Endodermal cell (in vitro differentiated cells): Measurements from ENCODE around the gene TRPV2. TPM values are rescaled to one million over a fixed set of nuclear protein-coding genes. Genes with fewer than 3 reads are reported as not detected.

Source experiments
- DNase-seq: peaks from one replicate; pipeline ENCODE4 v3.0.0-alpha.2; 2017
- H3K27ac ChIP-seq: 2 replicates; pipeline ENCODE4 v1.5.1; 2013; ENCODE audit warnings: mild to moderate bottlenecking, low read depth, low read length, moderate library complexity
- H3K27me3 ChIP-seq: 2 replicates; pipeline ENCODE4 v1.6.1; 2013; ENCODE audit warnings: mild to moderate bottlenecking, low read length, moderate library complexity; ENCODE audit not compliant: insufficient read depth, control insufficient read depth, poor library complexity, severe bottlenecking
- H3K36me3 ChIP-seq: 2 replicates; pipeline ENCODE4 v1.7.0; 2013; ENCODE audit warnings: mild to moderate bottlenecking, low read length, moderate library complexity; ENCODE audit not compliant: control insufficient read depth, insufficient read depth
- H3K4me1 ChIP-seq: one replicate; pipeline ENCODE4 v1.7.0; 2013; ENCODE audit warnings: low read length; ENCODE audit not compliant: control insufficient read depth, insufficient read depth
- H3K4me3 ChIP-seq: 2 replicates; pipeline ENCODE4 v1.5.1; 2013; ENCODE audit warnings: mild to moderate bottlenecking, low read length, moderate library complexity
- H3K9ac ChIP-seq: 2 replicates; pipeline ENCODE4 v1.6.1; 2013; ENCODE audit warnings: mild to moderate bottlenecking, low read length, moderate library complexity; ENCODE audit not compliant: poor library complexity, severe bottlenecking; ENCODE audit errors: extremely low read depth
- H3K9me3 ChIP-seq: 2 replicates; pipeline ENCODE4 v1.6.1; 2013; ENCODE audit warnings: mild to moderate bottlenecking, low read length, moderate library complexity; ENCODE audit not compliant: control insufficient read depth
- H3K27ac Mint-ChIP-seq: 2 replicates; pipeline ENCODE4 v1.8.0; 2020; ENCODE audit warnings: mixed read lengths
- H3K27me3 Mint-ChIP-seq: 2 replicates; pipeline ENCODE4 v1.8.0; 2021; ENCODE audit warnings: mild to moderate bottlenecking, mixed read lengths; ENCODE audit not compliant: insufficient read depth
- H3K36me3 Mint-ChIP-seq: 2 replicates; pipeline ENCODE4 v1.8.0; 2020; ENCODE audit warnings: low read depth, mixed read lengths
- H3K4me1 Mint-ChIP-seq: 2 replicates; pipeline ENCODE4 v1.8.0; 2020; ENCODE audit warnings: mixed read lengths
- H3K4me3 Mint-ChIP-seq: 2 replicates; pipeline ENCODE4 v1.8.0; 2020; ENCODE audit warnings: mild to moderate bottlenecking, moderate library complexity, mixed read lengths
- H3K9me3 Mint-ChIP-seq: 2 replicates; pipeline ENCODE4 v1.8.0; 2020; ENCODE audit warnings: mild to moderate bottlenecking, mixed read lengths
- WGBS, 2 experiments: methylation state at CpG; one replicate each; pipeline versions ENCODE4 v1.1.5 to v1.1.7; 2013; ENCODE audit warnings: missing lambda C conversion rate in 2 of 2, mixed read lengths in 1 of 2; ENCODE audit not compliant: insufficient coverage in 1 of 2, insufficient read length in 1 of 2; 5-methylcytosine and 5-hydroxymethylcytosine counted together
- total RNA-seq, 2 donors: library from RNA; stranded (reverse); fragmentation: NEBNext Ultra II Directional in 1 of 2; extraction: Animal tissue kit (Norgen Biotek cat#: 25700) in 1 of 2; gene quantifications; 2 replicates in 1 of 2; 3 replicates in 1 of 2; pipeline ENCODE4 v1.2.1, GENCODE V29; 2021
- TF ChIP-seq, protein P1 (sequence below): fragments of 200-600 bp; sonication (generic); conservative IDR thresholded peaks from 2 replicates; pipeline ENCODE4 v1.5.0; 2021; ENCODE audit warnings: antibody characterized with exemption, mild to moderate bottlenecking

Gene TRPV2
- total RNA-seq, 2 donors from 2014 or later: 0.51 to 1.1 TPM

- H3K4me1 ChIP-seq: no peaks in the 10 kb centered on the region
- H3K27ac ChIP-seq: no peak overlapping the region
- no peak for DNase-seq
- H3K27ac Mint-ChIP-seq: no peak overlapping the region
- H3K4me3 Mint-ChIP-seq: no peak overlapping the region
- 98 to 100% methylated on average over 1 to 2 of the region's 2 CpGs for WGBS, 2 experiments
- H3K27me3 Mint-ChIP-seq: no peaks in the 10 kb centered on the region
- peaks cover 12% of the 10 kb centered on the region for H3K4me1 Mint-ChIP-seq
- peaks cover 18% of the 10 kb centered on the region for H3K36me3 Mint-ChIP-seq
- H3K36me3 ChIP-seq: peaks cover 12% of the 10 kb centered on the region
- no peaks in the 10 kb centered on the region for H3K9me3 ChIP-seq
- H3K9ac ChIP-seq: no peak overlapping the region
- no peaks in the 10 kb centered on the region for H3K27me3 ChIP-seq
- no peaks in the 10 kb centered on the region for H3K9me3 Mint-ChIP-seq
- TF ChIP-seq, protein P1, sequence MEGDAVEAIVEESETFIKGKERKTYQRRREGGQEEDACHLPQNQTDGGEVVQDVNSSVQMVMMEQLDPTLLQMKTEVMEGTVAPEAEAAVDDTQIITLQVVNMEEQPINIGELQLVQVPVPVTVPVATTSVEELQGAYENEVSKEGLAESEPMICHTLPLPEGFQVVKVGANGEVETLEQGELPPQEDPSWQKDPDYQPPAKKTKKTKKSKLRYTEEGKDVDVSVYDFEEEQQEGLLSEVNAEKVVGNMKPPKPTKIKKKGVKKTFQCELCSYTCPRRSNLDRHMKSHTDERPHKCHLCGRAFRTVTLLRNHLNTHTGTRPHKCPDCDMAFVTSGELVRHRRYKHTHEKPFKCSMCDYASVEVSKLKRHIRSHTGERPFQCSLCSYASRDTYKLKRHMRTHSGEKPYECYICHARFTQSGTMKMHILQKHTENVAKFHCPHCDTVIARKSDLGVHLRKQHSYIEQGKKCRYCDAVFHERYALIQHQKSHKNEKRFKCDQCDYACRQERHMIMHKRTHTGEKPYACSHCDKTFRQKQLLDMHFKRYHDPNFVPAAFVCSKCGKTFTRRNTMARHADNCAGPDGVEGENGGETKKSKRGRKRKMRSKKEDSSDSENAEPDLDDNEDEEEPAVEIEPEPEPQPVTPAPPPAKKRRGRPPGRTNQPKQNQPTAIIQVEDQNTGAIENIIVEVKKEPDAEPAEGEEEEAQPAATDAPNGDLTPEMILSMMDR: no peak
- no peak overlapping the region for H3K4me3 ChIP-seq
Observed at GRCh38 chr17:16377941-16378341, 37.4 kb upstream of the TRPV2 start.

DNA sequence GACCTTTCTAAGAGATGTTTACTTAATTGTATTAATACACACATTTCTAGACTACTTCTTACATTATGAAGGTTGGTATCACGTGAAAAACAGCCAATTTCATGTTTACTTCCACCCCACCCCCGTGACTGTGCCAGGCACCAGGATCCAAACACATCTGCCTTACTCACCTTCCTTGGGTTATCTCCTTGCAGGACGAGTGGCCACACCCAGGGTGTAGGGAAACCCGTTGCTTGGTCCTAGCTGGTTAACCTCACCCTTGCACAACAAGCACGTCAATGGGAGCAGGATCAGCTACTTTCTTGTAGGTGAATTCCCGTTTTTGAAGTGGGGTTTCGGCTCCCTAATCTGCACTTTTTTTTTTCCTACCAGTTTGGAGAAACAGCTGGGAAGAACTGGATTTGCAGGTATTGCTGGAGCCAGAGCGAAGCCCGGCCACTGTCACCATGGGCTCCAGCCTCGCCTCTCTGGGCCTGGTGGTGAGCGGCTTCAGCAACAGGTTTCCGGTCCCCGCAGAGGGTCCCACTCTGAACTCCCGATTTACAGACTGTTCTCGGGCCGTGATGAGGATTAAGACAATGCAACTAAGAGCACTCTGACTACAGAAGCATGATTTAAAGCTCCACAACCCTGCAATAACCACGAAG, 36.6 kb upstream of the TRPV2 start:
- no peak overlapping the region for H3K27ac ChIP-seq
- H3K9me3 ChIP-seq: no peaks in the 10 kb centered on the region
- H3K4me3 Mint-ChIP-seq: peak overlapping the region; percentile 13
- no peaks in the 10 kb centered on the region for H3K27me3 ChIP-seq
- peaks cover 20% of the 10 kb centered on the region for H3K36me3 ChIP-seq
- DNase-seq: peak; percentile 73
- H3K9ac ChIP-seq: no peak overlapping the region
- TF ChIP-seq, protein P1: no peak
- peaks cover 26% of the 10 kb centered on the region for H3K36me3 Mint-ChIP-seq
- H3K4me3 ChIP-seq: no peak overlapping the region
- no peaks in the 10 kb centered on the region for H3K9me3 Mint-ChIP-seq
- 95% methylated on average over 9 to 17 of the region's 17 CpGs for WGBS, 2 experiments
- H3K27me3 Mint-ChIP-seq: no peaks in the 10 kb centered on the region
- peaks cover 17% of the 10 kb centered on the region for H3K4me1 Mint-ChIP-seq
- H3K4me1 ChIP-seq: no peaks in the 10 kb centered on the region
- H3K27ac Mint-ChIP-seq: peak overlapping the region; percentile 29

DNA sequence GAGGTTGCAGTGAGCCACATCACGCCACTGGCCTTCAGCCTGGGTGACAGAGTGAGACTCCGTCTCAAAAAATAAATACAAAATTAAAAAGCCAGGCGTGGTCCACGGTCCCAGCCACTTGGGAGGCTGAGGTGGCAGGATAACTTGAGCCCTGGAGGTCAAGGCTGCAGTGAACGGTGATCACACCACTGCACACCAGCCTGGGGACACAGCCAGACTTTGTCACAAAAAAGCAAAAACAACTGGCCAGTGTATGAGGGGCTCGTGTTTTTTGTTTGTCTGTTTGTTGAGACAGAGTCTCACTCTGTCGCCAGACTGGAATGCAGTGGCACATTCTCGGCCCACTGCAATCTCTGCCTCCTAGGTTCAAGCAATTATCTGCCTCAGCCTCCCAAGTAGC, 35.7 kb upstream of the TRPV2 start:
- H3K4me1 ChIP-seq: no peaks in the 10 kb centered on the region
- no peaks in the 10 kb centered on the region for H3K27me3 ChIP-seq
- H3K9ac ChIP-seq: no peak overlapping the region
- H3K27me3 Mint-ChIP-seq: no peaks in the 10 kb centered on the region
- H3K4me3 ChIP-seq: no peak overlapping the region
- TF ChIP-seq, protein P1: no peak
- no peaks in the 10 kb centered on the region for H3K9me3 ChIP-seq
- peaks cover 27% of the 10 kb centered on the region for H3K36me3 Mint-ChIP-seq
- H3K9me3 Mint-ChIP-seq: no peaks in the 10 kb centered on the region
- H3K27ac Mint-ChIP-seq: no peak overlapping the region
- peaks cover 17% of the 10 kb centered on the region for H3K4me1 Mint-ChIP-seq
- H3K4me3 Mint-ChIP-seq: peak overlapping the region; percentile 85
- H3K36me3 ChIP-seq: peaks cover 25% of the 10 kb centered on the region
- peak; percentile 64 for DNase-seq
- no peak overlapping the region for H3K27ac ChIP-seq
- WGBS, 2 experiments: 95 to 97% methylated on average over 6 to 8 of the region's 8 CpGs
